Gastroesophageal sphincter (tissue), 4 donors: ENCODE data around the gene KIRREL1. TPM values are rescaled to one million over a fixed set of nuclear protein-coding genes. Genes with fewer than 3 reads are reported as not detected.

ENCODE experiments used
- ATAC-seq: fragments of 150-250 bp; one replicate; pipeline ENCODE4 v1.9.1; 2016; ENCODE audit warnings: mild to moderate bottlenecking, moderate library complexity
- H3K27ac ChIP-seq, 4 donors: fragments of 200-600 bp; sonication (generic) in 3 of 4; 1 replicate in 3 of 4; 2 replicates in 1 of 4; pipeline ENCODE4 v1.5.1; 2016 to 2019
- H3K27me3 ChIP-seq: fragments of 200-600 bp; sonication (generic); one replicate; pipeline ENCODE4 v1.5.1; 2019
- H3K36me3 ChIP-seq, 2 donors: fragments of 200-600 bp; sonication (generic); one replicate each; pipeline ENCODE4 v1.5.1; 2019; ENCODE audit warnings: control low read depth in 1 of 2
- H3K4me1 ChIP-seq, 3 donors: fragments of 200-600 bp; sonication (generic); 1 replicate in 2 of 3; 2 replicates in 1 of 3; pipeline ENCODE4 v1.5.1; 2016 to 2019; ENCODE audit warnings: control low read depth in 2 of 3
- H3K4me3 ChIP-seq, 2 donors: fragments of 200-600 bp; sonication (generic); one replicate each; pipeline ENCODE4 v1.5.1; 2019; ENCODE audit warnings: mild to moderate bottlenecking in 1 of 2, moderate library complexity in 1 of 2
- H3K9me3 ChIP-seq, 3 donors: fragments of 200-600 bp; sonication (generic); one replicate each; pipeline ENCODE4 v1.5.1; 2017 to 2019; ENCODE audit warnings: control low read depth in 2 of 3
- EP300 ChIP-seq: sonication (generic); formaldehyde crosslinking; IDR thresholded peaks from one replicate; pipeline ENCODE4 v1.6.1; 2017; ENCODE audit warnings: antibody characterized with exemption, mild to moderate bottlenecking
- POLR2A ChIP-seq, 2 donors: fragments of 450-650 bp; IDR thresholded peaks; one replicate each; pipeline ENCODE4 v1.6.1; 2017; ENCODE audit warnings: antibody characterized with exemption in 2 of 2, mild to moderate bottlenecking in 2 of 2, moderate library complexity in 1 of 2
- POLR2AphosphoS5 ChIP-seq: sonication (generic); formaldehyde crosslinking; IDR thresholded peaks from one replicate; pipeline ENCODE4 v1.6.1; 2017; ENCODE audit warnings: antibody characterized with exemption
- WGBS, 2 donors: methylation state at CpG; one replicate each; pipeline ENCODE4 v1.1.5; 2018; ENCODE audit warnings: low coverage in 1 of 2; 5-methylcytosine and 5-hydroxymethylcytosine counted together
- total RNA-seq, 4 donors: library from RNA; depleted of rRNA; stranded (reverse); fragments of >200 nt; gene quantifications; one replicate each; pipeline ENCODE4 v1.1.0, GENCODE V29; 2016
- TF ChIP-seq, protein P1 (sequence below), 4 experiments: fragments of 200-600 bp in 2 of 4; fragments of 450-650 bp in 2 of 4; sonication (generic) in 1 of 4; IDR thresholded peaks; one replicate each; pipeline ENCODE4 v1.5.1; 2017 to 2019; ENCODE audit warnings: antibody characterized with exemption in 4 of 4, mild to moderate bottlenecking in 2 of 4, moderate library complexity in 2 of 4

Gene KIRREL1
- total RNA-seq, 4 donors from 2014 or later = 43.1 to 73.1 (median 48.1) TPM

DNA sequence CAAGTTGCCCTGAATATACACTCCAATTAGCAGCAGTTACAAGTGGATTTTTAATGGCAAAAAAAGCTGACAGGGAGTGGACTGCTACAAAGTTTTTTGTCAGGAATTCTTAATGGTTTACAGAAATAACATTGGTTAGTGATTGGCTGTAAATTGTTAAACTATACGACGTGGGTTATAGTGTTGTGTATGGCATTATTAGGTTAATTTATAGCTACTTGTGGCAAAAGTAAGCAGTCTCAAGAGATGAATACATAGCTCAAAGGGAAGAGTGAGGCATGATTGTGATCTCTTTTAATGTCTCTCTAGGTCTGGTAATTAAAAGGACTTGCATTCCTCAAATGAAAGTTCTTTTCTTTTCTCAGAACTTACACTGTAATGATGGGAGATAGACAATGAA lies 111.4 kb downstream of the KIRREL1 start:
- no peak overlapping the region for H3K27ac ChIP-seq
- H3K9me3 ChIP-seq = no peaks in the 10 kb centered on the region
- no peaks in the 10 kb centered on the region for H3K4me1 ChIP-seq
- 24 to 47% methylated on average over 2 of the region's 2 CpGs for WGBS, 2 donors
- peaks cover 39% of the 10 kb centered on the region for H3K27me3 ChIP-seq
- no peak overlapping the region for H3K4me3 ChIP-seq
- H3K36me3 ChIP-seq = no peaks in the 10 kb centered on the region
- ATAC-seq = no peak
- TF ChIP-seq POLR2AphosphoS5 = no peak
- TF ChIP-seq, protein P1, sequence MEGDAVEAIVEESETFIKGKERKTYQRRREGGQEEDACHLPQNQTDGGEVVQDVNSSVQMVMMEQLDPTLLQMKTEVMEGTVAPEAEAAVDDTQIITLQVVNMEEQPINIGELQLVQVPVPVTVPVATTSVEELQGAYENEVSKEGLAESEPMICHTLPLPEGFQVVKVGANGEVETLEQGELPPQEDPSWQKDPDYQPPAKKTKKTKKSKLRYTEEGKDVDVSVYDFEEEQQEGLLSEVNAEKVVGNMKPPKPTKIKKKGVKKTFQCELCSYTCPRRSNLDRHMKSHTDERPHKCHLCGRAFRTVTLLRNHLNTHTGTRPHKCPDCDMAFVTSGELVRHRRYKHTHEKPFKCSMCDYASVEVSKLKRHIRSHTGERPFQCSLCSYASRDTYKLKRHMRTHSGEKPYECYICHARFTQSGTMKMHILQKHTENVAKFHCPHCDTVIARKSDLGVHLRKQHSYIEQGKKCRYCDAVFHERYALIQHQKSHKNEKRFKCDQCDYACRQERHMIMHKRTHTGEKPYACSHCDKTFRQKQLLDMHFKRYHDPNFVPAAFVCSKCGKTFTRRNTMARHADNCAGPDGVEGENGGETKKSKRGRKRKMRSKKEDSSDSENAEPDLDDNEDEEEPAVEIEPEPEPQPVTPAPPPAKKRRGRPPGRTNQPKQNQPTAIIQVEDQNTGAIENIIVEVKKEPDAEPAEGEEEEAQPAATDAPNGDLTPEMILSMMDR (IDR thresholded peaks at IDR 0.05) = no peak
- TF ChIP-seq EP300 = no peak
- TF ChIP-seq POLR2A (IDR thresholded peaks at IDR 0.05) = no peak

DNA sequence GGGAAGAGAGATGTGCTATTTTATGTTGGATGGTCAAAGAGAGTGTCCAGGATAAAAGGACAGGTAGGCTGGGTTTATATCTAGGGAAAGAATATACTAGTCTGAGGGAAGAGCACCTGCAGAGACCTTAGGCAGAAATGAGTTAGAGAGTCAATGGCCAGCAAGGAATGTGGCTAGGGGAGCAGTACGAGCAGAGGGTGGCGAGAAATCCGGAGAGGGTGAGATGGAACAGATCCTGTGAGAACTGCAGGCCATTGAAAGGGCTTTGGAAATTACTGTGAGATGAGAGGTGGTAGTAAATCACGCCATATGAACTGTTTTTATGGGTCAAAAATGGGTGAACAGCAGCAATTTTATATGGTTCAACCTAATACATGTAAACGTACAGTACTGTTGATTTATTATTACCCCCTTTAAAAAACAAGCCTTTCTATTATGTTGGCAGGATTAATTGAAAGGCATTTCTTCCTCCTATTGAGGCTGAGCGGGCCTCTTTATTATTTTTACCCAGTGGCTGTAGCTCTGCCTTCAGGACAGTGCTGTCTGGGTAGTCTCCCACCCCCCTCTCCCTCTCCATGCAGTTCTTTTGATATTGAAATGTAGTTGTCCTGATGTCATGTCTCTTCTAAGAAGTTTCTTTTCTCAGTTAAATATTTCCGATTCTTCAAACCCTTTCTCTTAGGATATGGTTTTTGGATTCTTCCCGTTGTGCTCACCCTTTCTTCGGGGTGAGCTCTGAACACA lies 112.1 kb downstream of the KIRREL1 start:
- Histone ChIP-seq H3K36me3 (no peaks in the 10 kb centered on the region), H3K4me1 (no peaks in the 10 kb centered on the region), H3K4me3 (no peak overlapping the region), H3K27ac (no peak overlapping the region), H3K9me3 (no peaks in the 10 kb centered on the region), H3K27me3 (peaks cover 39% of the 10 kb centered on the region)
- ATAC-seq = no peak
- TF ChIP-seq POLR2AphosphoS5 = no peak
- TF ChIP-seq, protein P1 (IDR thresholded peaks at IDR 0.05) = no peak
- no peak for TF ChIP-seq EP300
- no peak for TF ChIP-seq POLR2A (IDR thresholded peaks at IDR 0.05)
- WGBS, 2 donors = 68 to 74% methylated on average over 9 of the region's 9 CpGs

DNA sequence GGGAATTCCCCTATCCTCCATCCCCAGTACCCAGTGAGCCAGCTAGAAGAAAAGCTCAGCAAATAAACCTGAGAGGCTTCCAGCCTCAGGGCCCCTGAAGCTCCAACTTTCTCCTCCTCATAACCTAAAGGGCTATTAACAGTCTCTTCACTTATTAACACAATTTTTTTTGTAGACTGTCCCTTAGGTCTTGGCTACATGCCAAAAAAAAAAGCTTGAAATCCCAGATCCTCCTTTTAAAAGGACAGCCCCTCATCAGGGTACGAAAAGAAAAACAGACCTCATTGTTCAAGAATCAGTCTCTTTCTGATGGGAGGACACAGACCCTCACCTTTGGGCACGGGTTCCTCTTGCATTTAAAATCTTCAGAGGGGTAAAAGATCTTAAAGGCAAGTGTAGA lies 114.5 kb downstream of the KIRREL1 start:
- no peaks in the 10 kb centered on the region for H3K36me3 ChIP-seq
- H3K4me1 ChIP-seq = peaks cover 0 to 3% (median 0%) of the 10 kb centered on the region in 3 donors
- TF ChIP-seq EP300 (no peak), POLR2A (IDR thresholded peaks at IDR 0.05) (no peak), POLR2AphosphoS5 (no peak)
- TF ChIP-seq, protein P1 (IDR thresholded peaks at IDR 0.05) = no peak
- H3K9me3 ChIP-seq = no peaks in the 10 kb centered on the region
- WGBS, 2 donors = 30 to 75% methylated on average over 2 of the region's 2 CpGs
- no peak overlapping the region for H3K27ac ChIP-seq
- ATAC-seq = no peak
- no peak overlapping the region for H3K4me3 ChIP-seq
- H3K27me3 ChIP-seq = peaks cover 48% of the 10 kb centered on the region

DNA sequence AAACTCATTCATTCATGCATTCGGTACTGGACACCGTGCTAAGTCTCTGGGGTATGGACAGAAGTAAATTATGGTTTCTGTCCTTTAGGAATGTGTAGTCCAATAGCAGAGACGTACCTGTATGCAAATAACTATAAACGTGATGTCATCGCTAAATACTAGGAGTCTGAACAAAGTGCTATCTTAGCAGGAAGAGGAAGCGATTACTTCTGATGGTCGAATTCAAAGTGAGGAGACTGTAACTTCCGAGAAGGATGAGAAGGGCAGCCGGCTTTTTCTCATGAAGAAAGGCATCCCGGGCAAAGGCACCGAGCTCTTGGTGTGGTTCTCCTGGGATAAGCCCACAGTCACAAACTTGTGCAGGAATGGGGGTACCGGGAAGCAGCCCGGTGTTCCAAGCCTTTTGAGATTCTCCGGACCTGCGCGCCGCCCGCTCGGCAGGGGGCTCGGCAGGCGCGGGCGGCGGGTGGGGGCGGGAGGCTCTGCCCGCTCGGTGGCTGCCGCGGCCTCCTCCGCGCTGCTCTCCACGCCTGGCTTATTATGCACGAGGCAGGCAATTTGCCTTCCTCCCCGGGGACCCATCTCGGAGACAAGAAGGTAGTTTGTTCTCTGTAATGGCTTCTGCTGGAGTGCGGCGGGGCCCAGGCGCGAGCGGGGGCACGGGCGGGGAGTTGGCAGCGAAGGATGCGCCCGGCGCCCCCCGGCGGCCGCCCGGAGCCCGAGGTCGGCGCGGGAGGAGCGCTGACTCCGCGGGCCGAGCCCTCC lies 119.7 kb downstream of the KIRREL1 start:
- ATAC-seq = peak; percentile 62
- H3K9me3 ChIP-seq = no peaks in the 10 kb centered on the region
- H3K4me1 ChIP-seq = peaks cover 0 to 22% (median 3%) of the 10 kb centered on the region in 3 donors
- TF ChIP-seq EP300 = no peak
- TF ChIP-seq, protein P1 (IDR thresholded peaks at IDR 0.05) = peak in 3 of 4 experiments; percentile 31 to 67 (median 50)
- no peaks in the 10 kb centered on the region for H3K36me3 ChIP-seq
- peak overlapping the region; percentile 20 to 58 for H3K4me3 ChIP-seq
- H3K27me3 ChIP-seq = peaks cover 38% of the 10 kb centered on the region
- WGBS, 2 donors = 15 to 27% methylated on average over 10 to 16 of the region's 58 CpGs
- peak overlapping the region in 1 of 4 donors; percentile 1 for H3K27ac ChIP-seq
